Stomach (tissue), 4 donors: ENCODE data around the gene IBTK.

ENCODE experiments used
- CTCF ChIP-seq, 7 experiments: fragments of 450-650 bp in 4 of 7; fragments of 200-600 bp in 3 of 7; sonication (generic) in 3 of 7; IDR thresholded peaks; one replicate each; pipeline ENCODE4 v1.5.1; 2016 to 2019; ENCODE audit warnings: antibody characterized with exemption in 7 of 7, control low read depth in 2 of 7, mild to moderate bottlenecking in 1 of 7
- EP300 ChIP-seq: sonication (generic); formaldehyde crosslinking; IDR thresholded peaks from one replicate; pipeline ENCODE4 v1.6.1; 2017; ENCODE audit warnings: antibody characterized with exemption
- POLR2A ChIP-seq, 4 donors: fragments of 450-650 bp; IDR thresholded peaks; one replicate each; pipeline ENCODE4 v1.6.1; 2016; ENCODE audit warnings: antibody characterized with exemption in 4 of 4, control low read depth in 2 of 4, mild to moderate bottlenecking in 1 of 4, moderate library complexity in 1 of 4

GRCh38 chr6:82143041-82143481, 104.5 kb downstream of the IBTK start:
- no peak for TF ChIP-seq CTCF (IDR thresholded peaks at IDR 0.05)
- TF ChIP-seq POLR2A (IDR thresholded peaks at IDR 0.05), result no peak
- TF ChIP-seq EP300, result no peak
